HUES64 (cell line): ENCODE results near the gene FUNDC1. TPM values are rescaled to one million over a fixed set of nuclear protein-coding genes. Genes with fewer than 3 reads are reported as not detected.
"Not testable (repeated sequence)": the region's sequence is repeated elsewhere in the genome, so short reads cannot be mapped to it uniquely, and the experiment has no call there.

Experiments
- H3K27ac ChIP-seq: 2 replicates; pipeline ENCODE4 v1.7.0; 2013; ENCODE audit warnings: low read depth, low read length, inconsistent platforms
- H3K27me3 ChIP-seq: 2 replicates; pipeline ENCODE4 v1.6.1; 2013; ENCODE audit warnings: mild to moderate bottlenecking, low read length; ENCODE audit not compliant: insufficient read depth
- H3K36me3 ChIP-seq: 2 replicates; pipeline ENCODE4 v1.6.1; 2013; ENCODE audit warnings: mild to moderate bottlenecking, low read length; ENCODE audit not compliant: insufficient read depth
- H3K4me1 ChIP-seq: 2 replicates; pipeline ENCODE4 v1.6.1; 2013; ENCODE audit warnings: mild to moderate bottlenecking, low read length, moderate library complexity; ENCODE audit not compliant: insufficient read depth
- H3K4me3 ChIP-seq: 2 replicates; pipeline ENCODE4 v1.5.1; 2013; ENCODE audit warnings: mild to moderate bottlenecking, low read length, moderate library complexity
- H3K9ac ChIP-seq: 2 replicates; pipeline ENCODE4 v1.6.1; 2013; ENCODE audit warnings: mild to moderate bottlenecking, low read depth, low read length
- H3K9me3 ChIP-seq: 2 replicates; pipeline ENCODE4 v1.6.1; 2013; ENCODE audit warnings: low read depth, low read length; ENCODE audit not compliant: insufficient read depth
- WGBS: fragments of 150-250, 120-280 bp; methylation state at CpG from one replicate; pipeline ENCODE4 v1.1.7; 2013; ENCODE audit warnings: missing lambda C conversion rate; 5-methylcytosine and 5-hydroxymethylcytosine counted together
- polyA plus RNA-seq, 2 experiments: library from polyadenylated mRNA; stranded (reverse); fragments of 50-300 nt; gene quantifications; one replicate each; pipeline ENCODE4 v1.2.3, GENCODE V29; 2013

Gene FUNDC1
- polyA plus RNA-seq (2013, experiment 1 of 2), result 17.8 TPM
- polyA plus RNA-seq (2013, experiment 2 of 2), result 21.4 TPM

- Histone ChIP-seq H3K9ac (peak within 1 kb of the TSS; percentile 87), H3K4me1 (peaks cover 10% of the 10 kb centered on the region; the same call in 1 of the 2 replicates), H3K27me3 (no peaks in the 10 kb centered on the region), H3K9me3 (no peaks in the 10 kb centered on the region), H3K36me3 (peaks cover 12% of the 10 kb centered on the region; the same call in 1 of the 2 replicates), H3K4me3 (peak within 1 kb of the TSS; percentile 82), H3K27ac (peak within 1 kb of the TSS; percentile 57)
- WGBS, result 1% methylated on average over 31 of the region's 35 CpGs
Observed at GRCh38 chrX:44542567-44543325, at the start of gene FUNDC1. TSS of gene FUNDC1 (minus strand) at chrX:44542859. CDS start at chrX:44542832, 27 bp downstream.

GRCh38 chrX:44585866-44586265 is 43.2 kb upstream of the FUNDC1 start:
- Histone ChIP-seq H3K27ac (no peak overlapping the region), H3K9ac (no peak overlapping the region), H3K4me1 (no peaks in the 10 kb centered on the region), H3K9me3 (no peaks in the 10 kb centered on the region), H3K36me3 (no peaks in the 10 kb centered on the region), H3K4me3 (no peak overlapping the region), H3K27me3 (no peaks in the 10 kb centered on the region)
- 98% methylated on average over 2 of the region's 3 CpGs for WGBS

- Histone ChIP-seq H3K27ac (no peak overlapping the region), H3K4me3 (no peak overlapping the region), H3K9me3 (no peaks in the 10 kb centered on the region), H3K27me3 (no peaks in the 10 kb centered on the region), H3K9ac (no peak overlapping the region), H3K4me1 (no peaks in the 10 kb centered on the region), H3K36me3 (no peaks in the 10 kb centered on the region)
- WGBS, result 92% methylated on average over 2 of the region's 3 CpGs
Observed at GRCh38 chrX:44580466-44580865, 37.8 kb upstream of the FUNDC1 start.

- Histone ChIP-seq H3K36me3 (no peaks in the 10 kb centered on the region), H3K9ac (no peak overlapping the region), H3K27me3 (no peaks in the 10 kb centered on the region), H3K27ac (no peak overlapping the region), H3K4me1 (no peaks in the 10 kb centered on the region), H3K4me3 (no peak overlapping the region), H3K9me3 (peaks cover 6% of the 10 kb centered on the region; the same call in 1 of the 2 replicates)
- 90% methylated on average over 3 of the region's 4 CpGs for WGBS
Observed at GRCh38 chrX:44572340-44572938, 29.8 kb upstream of the FUNDC1 start.

- H3K27ac ChIP-seq, result no peak overlapping the region
- no peak overlapping the region for H3K4me3 ChIP-seq
- no peaks in the 10 kb centered on the region for H3K27me3 ChIP-seq
- H3K9me3 ChIP-seq, result peaks cover 6% of the 10 kb centered on the region; the same call in 1 of the 2 replicates
- 91% methylated on average over 1 of the region's 2 CpGs for WGBS
- H3K4me1 ChIP-seq, result no peaks in the 10 kb centered on the region
- H3K36me3 ChIP-seq, result no peaks in the 10 kb centered on the region
- H3K9ac ChIP-seq, result no peak overlapping the region
Observed at GRCh38 chrX:44570522-44570921, 27.9 kb upstream of the FUNDC1 start.

- Histone ChIP-seq H3K27me3 (no peaks in the 10 kb centered on the region), H3K4me1 (no peaks in the 10 kb centered on the region), H3K27ac (no peak overlapping the region), H3K9ac (no peak overlapping the region), H3K36me3 (no peaks in the 10 kb centered on the region), H3K4me3 (no peak overlapping the region), H3K9me3 (peaks cover 6% of the 10 kb centered on the region; the same call in 1 of the 2 replicates)
- WGBS, result 100% methylated on average over 1 of the region's 1 CpG
Observed at GRCh38 chrX:44569122-44569521, 26.5 kb upstream of the FUNDC1 start.

GRCh38 chrX:44568196-44568595 is 25.5 kb upstream of the FUNDC1 start:
- Histone ChIP-seq H3K4me1 (no peaks in the 10 kb centered on the region), H3K9ac (no peak overlapping the region), H3K36me3 (no peaks in the 10 kb centered on the region), H3K9me3 (peaks cover 6% of the 10 kb centered on the region; the same call in 1 of the 2 replicates), H3K4me3 (no peak overlapping the region), H3K27ac (no peak overlapping the region), H3K27me3 (no peaks in the 10 kb centered on the region)
- WGBS, result 80% methylated on average over 2 of the region's 3 CpGs

- not testable (repeated sequence) for H3K9ac ChIP-seq, H3K27me3 ChIP-seq, H3K36me3 ChIP-seq, H3K9me3 ChIP-seq, H3K27ac ChIP-seq, H3K4me3 ChIP-seq, H3K4me1 ChIP-seq
- 94% methylated on average over 6 of the region's 6 CpGs for WGBS
Observed at GRCh38 chrX:44561896-44562295, 19.2 kb upstream of the FUNDC1 start.

GRCh38 chrX:44550563-44550962 is 7.9 kb upstream of the FUNDC1 start:
- no peaks in the 10 kb centered on the region for H3K36me3 ChIP-seq
- H3K27me3 ChIP-seq, result no peaks in the 10 kb centered on the region
- H3K4me1 ChIP-seq, result no peaks in the 10 kb centered on the region
- no peaks in the 10 kb centered on the region for H3K9me3 ChIP-seq
- no peak overlapping the region for H3K27ac ChIP-seq
- no peak overlapping the region for H3K9ac ChIP-seq
- WGBS, result 93% methylated on average over 3 of the region's 5 CpGs
- H3K4me3 ChIP-seq, result no peak overlapping the region

GRCh38 chrX:44545454-44545853 is 2.8 kb upstream of the FUNDC1 start:
- H3K27me3 ChIP-seq, H3K9ac ChIP-seq, H3K9me3 ChIP-seq, H3K4me1 ChIP-seq, H3K27ac ChIP-seq, H3K4me3 ChIP-seq, H3K36me3 ChIP-seq: not testable (repeated sequence)
- 95% methylated on average over 5 of the region's 5 CpGs for WGBS

GRCh38 chrX:44544036-44544435 is 1.4 kb upstream of the FUNDC1 start:
- 94% methylated on average over 4 of the region's 6 CpGs for WGBS
- peaks cover 11% of the 10 kb centered on the region; the same call in 1 of the 2 replicates for H3K36me3 ChIP-seq
- peaks cover 10% of the 10 kb centered on the region; the same call in 1 of the 2 replicates for H3K4me1 ChIP-seq
- H3K9me3 ChIP-seq, result no peaks in the 10 kb centered on the region
- H3K9ac ChIP-seq, result no peak overlapping the region
- no peaks in the 10 kb centered on the region for H3K27me3 ChIP-seq
- no peak overlapping the region for H3K27ac ChIP-seq
- no peak overlapping the region for H3K4me3 ChIP-seq
